Common myeloid progenitor, CD34-positive (primary cell): ENCODE measurements around the gene HGD.

Experiments used
- CTCF ChIA-PET: fragments of 350-600 bp; sonication (Branson Sonifier 250); formaldehyde crosslinking; loops from one replicate; lab custom pipeline; 2021; ENCODE audit warnings: antibody characterized with exemption; lab: Charles Lee
- POLR2A ChIA-PET: fragments of 350-600 bp; sonication (Branson Sonifier 250); formaldehyde crosslinking; loops from one replicate; lab custom pipeline; 2021; ENCODE audit warnings: antibody characterized with exemption; lab: Charles Lee
- DNase-seq, 3 donors: peaks; one replicate each; pipeline versions ENCODE4 v3.0.0 to v3.0.0-alpha.2; 2013
- H3K27ac ChIP-seq, 2 experiments: 1 replicate in 1 of 2; 2 replicates in 1 of 2; pipeline ENCODE4 v1.7.0; 2013; ENCODE audit warnings: inconsistent platforms in 2 of 2, low read length in 2 of 2, mild to moderate bottlenecking in 2 of 2, low read depth in 1 of 2, moderate library complexity in 1 of 2; ENCODE audit not compliant: severe bottlenecking in 2 of 2, insufficient read depth in 1 of 2, poor library complexity in 1 of 2
- H3K27me3 ChIP-seq, 5 experiments: replicated peaks in 2 of 5; 1 replicate in 3 of 5; 2 replicates in 2 of 5; pipeline versions ENCODE4 v1.6.1 to v1.7.0; 2013; ENCODE audit warnings: low read length in 4 of 5, mild to moderate bottlenecking in 2 of 5, moderate library complexity in 2 of 5, inconsistent platforms in 1 of 5; ENCODE audit not compliant: insufficient read depth in 5 of 5, control insufficient read depth in 4 of 5
- H3K36me3 ChIP-seq, 4 experiments: 1 replicate in 2 of 4; 2 replicates in 2 of 4; pipeline versions ENCODE4 v1.6.1 to v1.7.0; 2013; ENCODE audit warnings: low read length in 3 of 4, control low read depth in 1 of 4, mild to moderate bottlenecking in 1 of 4; ENCODE audit not compliant: control insufficient read depth in 4 of 4, insufficient read depth in 4 of 4
- H3K4me1 ChIP-seq, 4 experiments: 1 replicate in 3 of 4; 2 replicates in 1 of 4; pipeline versions ENCODE4 v1.6.1 to v1.7.1; 2013; ENCODE audit warnings: low read length in 3 of 4, mild to moderate bottlenecking in 3 of 4, control low read depth in 1 of 4, inconsistent platforms in 1 of 4, moderate library complexity in 1 of 4; ENCODE audit not compliant: control insufficient read depth in 4 of 4, insufficient read depth in 4 of 4; ENCODE audit errors: control extremely low read depth in 1 of 4
- H3K4me3 ChIP-seq, 7 experiments: 1 replicate in 4 of 7; 2 replicates in 3 of 7; pipeline versions ENCODE4 v1.5.1 to v1.7.0; 2013; ENCODE audit warnings: mild to moderate bottlenecking in 7 of 7, low read length in 6 of 7, moderate library complexity in 6 of 7, inconsistent platforms in 2 of 7, low read depth in 2 of 7, control low read depth in 1 of 7; ENCODE audit not compliant: insufficient read depth in 4 of 7, control insufficient read depth in 1 of 7; ENCODE audit errors: extremely low read depth in 1 of 7
- H3K9me3 ChIP-seq, 5 experiments: 1 replicate in 4 of 5; 2 replicates in 1 of 5; pipeline versions ENCODE4 v1.6.1 to v1.7.1; 2013; ENCODE audit warnings: low read length in 4 of 5, mild to moderate bottlenecking in 2 of 5, inconsistent platforms in 1 of 5, low read depth in 1 of 5, moderate library complexity in 1 of 5; ENCODE audit not compliant: control insufficient read depth in 4 of 5, insufficient read depth in 2 of 5; ENCODE audit errors: control extremely low read depth in 1 of 5
- WGBS: methylation state at CpG from one replicate; pipeline ENCODE4 v1.1.5; 2013; ENCODE audit not compliant: insufficient coverage; 5-methylcytosine and 5-hydroxymethylcytosine counted together

HGD gene

DNA sequence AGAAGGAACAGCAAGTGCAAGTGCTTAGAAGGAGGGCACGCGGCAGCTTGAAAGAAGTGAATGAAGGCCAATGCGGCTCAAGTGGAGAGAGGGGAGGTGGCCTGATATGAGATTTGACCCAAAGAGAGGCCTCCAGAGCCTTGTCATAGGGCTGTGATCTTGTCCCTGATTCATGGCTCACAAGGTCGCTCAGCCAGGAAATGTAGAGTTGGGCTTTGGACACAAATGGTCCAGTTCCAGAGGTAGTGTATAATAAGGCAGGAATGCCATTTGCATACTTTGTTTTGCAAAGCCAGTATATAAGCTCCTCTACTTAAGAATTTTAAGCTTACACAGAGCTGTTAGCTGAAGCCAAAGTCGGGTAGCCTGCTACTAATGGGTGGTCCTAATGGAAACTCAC is 33.7 kb downstream of the HGD start:
- Histone ChIP-seq H3K4me3 (no peak overlapping the region), H3K4me1 (peaks cover 0 to 28% (median 0%) of the 10 kb centered on the region in 4 experiments), H3K36me3 (no peaks in the 10 kb centered on the region), H3K27me3 (no peaks in the 10 kb centered on the region), H3K9me3 (no peaks in the 10 kb centered on the region), H3K27ac (no peak overlapping the region)
- CTCF ChIA-PET = no interaction called here
- no peak for DNase-seq
- POLR2A ChIA-PET = interaction anchor here (0.8 kb wide), 1 partner anchor 1630 kb away, joined by 3 read pairs; no protein-coding TSS in a partner anchor
- WGBS = 100% methylated on average over 5 of the region's 5 CpGs

- 90% methylated on average over 2 of the region's 5 CpGs for WGBS
- peak in 2 of 3 donors; percentile 31 to 51 for DNase-seq
- Histone ChIP-seq H3K9me3 (no peaks in the 10 kb centered on the region), H3K4me1 (peaks cover 0 to 41% (median 10%) of the 10 kb centered on the region in 4 experiments), H3K4me3 (no peak overlapping the region), H3K27ac (no peak overlapping the region), H3K27me3 (no peaks in the 10 kb centered on the region), H3K36me3 (no peaks in the 10 kb centered on the region)
- ChIA-PET CTCF (interaction anchor here (1.2 kb wide), 1 partner anchor 13 kb away, joined by 4 read pairs; no protein-coding TSS in a partner anchor), POLR2A (no interaction called here)
Measured at GRCh38 chr3:120646771-120647432, 35.1 kb downstream of the HGD start.

- Histone ChIP-seq H3K4me1 (peaks cover 3 to 57% (median 12%) of the 10 kb centered on the region in 4 experiments), H3K27me3 (no peaks in the 10 kb centered on the region), H3K27ac (no peak overlapping the region), H3K9me3 (no peaks in the 10 kb centered on the region), H3K4me3 (no peak overlapping the region), H3K36me3 (no peaks in the 10 kb centered on the region)
- ChIA-PET CTCF (interaction anchor here (1.4 kb wide), 1 partner anchor 11 kb away, joined by 6 read pairs; no protein-coding TSS in a partner anchor), POLR2A (no interaction called here)
- no peak for DNase-seq
- 86% methylated on average over 3 of the region's 5 CpGs for WGBS
Measured at GRCh38 chr3:120645083-120645845, 36.8 kb downstream of the HGD start.

DNA sequence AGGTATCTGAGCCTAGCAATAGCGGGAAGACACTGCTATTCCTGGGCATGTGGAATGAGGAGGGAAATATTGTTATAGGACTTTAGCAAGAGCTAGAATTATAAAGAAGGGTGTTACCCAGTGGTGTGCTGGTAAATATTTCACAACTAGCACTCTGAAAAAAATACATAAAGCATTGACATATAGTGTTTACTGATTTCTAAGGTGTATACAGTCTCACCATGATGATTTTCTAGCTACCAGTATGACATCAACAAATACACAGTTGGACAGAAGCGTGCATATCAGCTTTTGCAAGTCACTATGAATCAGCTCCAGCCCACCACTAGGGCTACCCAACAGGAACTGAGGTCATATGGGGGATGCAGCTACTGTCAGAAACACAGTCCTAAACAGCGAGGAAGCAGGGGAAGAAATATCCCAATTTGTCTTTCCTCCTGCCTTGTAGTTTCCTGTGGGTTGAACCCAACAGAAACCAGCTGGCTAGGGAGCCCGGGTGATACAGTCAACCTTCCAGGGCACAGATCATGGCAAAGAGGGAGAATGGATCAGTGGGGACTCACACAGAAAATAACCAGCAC is 39.6 kb downstream of the HGD start:
- ChIA-PET CTCF (interaction anchor here (1.0 to 1.8 kb wide), 3 partner anchors 9 to 99 kb away, joined by 3 to 5 read pairs (median 4); partner anchors contain the start of genes GTF2E1 and RABL3), POLR2A (interaction anchor here (0.9 kb wide), 1 partner anchor 45 kb away, joined by 3 read pairs; no protein-coding TSS in a partner anchor)
- 20% methylated on average over 4 of the region's 4 CpGs for WGBS
- peak; percentile 93 to 98 (median 97) for DNase-seq
- Histone ChIP-seq H3K27me3 (no peaks in the 10 kb centered on the region), H3K4me1 (peaks cover 3 to 56% (median 12%) of the 10 kb centered on the region in 4 experiments), H3K36me3 (no peaks in the 10 kb centered on the region), H3K27ac (peak overlapping the region; percentile 65 to 88), H3K9me3 (peaks cover 0 to 3% (median 0%) of the 10 kb centered on the region in 5 experiments), H3K4me3 (peak overlapping the region in 3 of 7 experiments; percentile 12 to 37 (median 20))

DNA sequence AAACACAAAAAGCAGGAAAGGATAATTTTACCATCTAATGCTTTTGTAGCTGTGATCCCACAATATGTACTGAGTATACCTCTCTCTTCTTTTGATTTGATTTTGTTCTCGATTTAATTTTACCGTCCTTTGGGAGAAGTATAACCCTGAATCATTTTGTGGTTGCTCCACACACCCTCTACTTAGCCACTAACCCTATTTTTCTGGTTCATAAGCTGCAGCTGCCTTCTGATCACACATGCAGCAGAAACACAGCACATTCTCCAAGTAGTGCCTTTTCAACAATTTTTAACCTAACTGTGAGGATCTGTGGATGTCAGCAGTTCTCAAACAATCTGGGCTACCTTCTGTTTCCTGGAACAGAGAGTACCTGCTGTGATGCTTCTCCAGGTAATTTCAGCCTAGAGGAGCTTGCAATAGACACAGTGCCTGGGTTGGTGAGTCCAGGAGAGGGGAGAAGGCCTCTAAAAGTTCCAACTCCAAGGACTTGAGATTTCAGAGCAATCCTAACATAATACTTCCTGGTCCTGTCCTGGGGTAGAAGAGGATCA is 40.3 kb downstream of the HGD start:
- H3K27ac ChIP-seq = peak overlapping the region; percentile 65 to 88
- no peaks in the 10 kb centered on the region for H3K27me3 ChIP-seq
- H3K36me3 ChIP-seq = no peaks in the 10 kb centered on the region
- H3K4me1 ChIP-seq = peaks cover 3 to 51% (median 12%) of the 10 kb centered on the region in 4 experiments
- ChIA-PET POLR2A (interaction anchor here (0.9 kb wide), 1 partner anchor 44 kb away, joined by 3 read pairs; no protein-coding TSS in a partner anchor), CTCF (interaction anchor here (0.9 kb wide), 1 partner anchor 68 kb away, joined by 3 read pairs; no protein-coding TSS in a partner anchor)
- DNase-seq = peak in 2 of 3 donors; percentile 37 to 50
- peaks cover 0 to 3% (median 0%) of the 10 kb centered on the region in 5 experiments for H3K9me3 ChIP-seq
- no peak overlapping the region for H3K4me3 ChIP-seq
- 93% methylated on average over 2 of the region's 2 CpGs for WGBS

DNA sequence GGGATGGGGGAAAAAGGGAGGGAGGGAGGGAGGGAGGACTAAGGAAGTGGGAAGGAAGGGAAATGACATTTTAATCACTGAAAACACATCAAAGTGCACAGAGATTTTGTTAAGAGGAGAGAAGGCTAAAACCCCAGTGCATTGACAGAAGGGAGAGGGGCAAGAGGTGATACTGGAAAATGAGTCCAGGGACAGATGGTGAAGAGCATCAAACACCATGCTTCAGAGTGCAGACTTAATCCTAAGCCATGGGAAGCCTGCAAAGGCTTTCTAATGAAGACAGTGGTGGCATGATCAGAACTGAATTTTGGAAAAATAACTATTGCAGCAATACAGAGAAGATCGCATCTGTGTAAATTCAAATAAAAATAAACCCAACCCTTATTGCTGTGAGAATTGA is 41.8 kb downstream of the HGD start:
- Histone ChIP-seq H3K36me3 (no peaks in the 10 kb centered on the region), H3K4me1 (peaks cover 3 to 46% (median 12%) of the 10 kb centered on the region in 4 experiments)
- CTCF ChIA-PET = no interaction called here

More for the DNA sequence above, 41.8 kb downstream of the HGD start:
- Histone ChIP-seq H3K27ac (no peak overlapping the region), H3K9me3 (peaks cover 0 to 3% (median 0%) of the 10 kb centered on the region in 5 experiments), H3K27me3 (no peaks in the 10 kb centered on the region), H3K4me3 (no peak overlapping the region)
- DNase-seq = no peak
- 100% methylated on average over 1 of the region's 1 CpG for WGBS
- POLR2A ChIA-PET = no interaction called here
